GM19438 (cell line): ENCODE measurements around the gene KCND2.
"Not testable (repeated sequence)": the region's sequence is repeated elsewhere in the genome, so short reads cannot be mapped to it uniquely, and the experiment has no call there.

Experiments used
- ATAC-seq: cut with Tn5 transposase; IDR thresholded peaks from one replicate; pipeline ENCODE4 v1.9.1; 2021; ENCODE audit warnings: low read depth; ENCODE audit not compliant: unreplicated experiment

The KCND2 gene

DNA sequence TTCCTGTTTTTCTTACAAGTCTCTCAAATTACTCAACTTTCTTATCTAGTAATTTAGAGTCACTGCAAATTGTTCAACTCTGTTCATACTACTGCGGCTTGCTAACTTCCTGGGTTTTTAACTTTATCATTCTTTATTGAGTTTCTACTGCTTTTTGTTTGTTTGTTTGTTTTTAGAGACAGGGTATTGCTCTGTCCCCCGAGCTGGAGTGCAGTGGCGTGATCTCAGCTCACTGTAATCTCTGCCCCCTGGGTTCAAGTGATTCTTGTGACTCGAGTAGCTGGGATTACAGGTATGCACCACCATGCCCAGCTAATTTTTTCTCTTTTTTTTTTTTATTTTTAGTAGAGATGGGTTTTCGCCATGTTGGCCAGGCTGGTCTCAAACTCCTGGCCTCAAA is 402.1 kb downstream of the KCND2 start:
- no peak for ATAC-seq

DNA sequence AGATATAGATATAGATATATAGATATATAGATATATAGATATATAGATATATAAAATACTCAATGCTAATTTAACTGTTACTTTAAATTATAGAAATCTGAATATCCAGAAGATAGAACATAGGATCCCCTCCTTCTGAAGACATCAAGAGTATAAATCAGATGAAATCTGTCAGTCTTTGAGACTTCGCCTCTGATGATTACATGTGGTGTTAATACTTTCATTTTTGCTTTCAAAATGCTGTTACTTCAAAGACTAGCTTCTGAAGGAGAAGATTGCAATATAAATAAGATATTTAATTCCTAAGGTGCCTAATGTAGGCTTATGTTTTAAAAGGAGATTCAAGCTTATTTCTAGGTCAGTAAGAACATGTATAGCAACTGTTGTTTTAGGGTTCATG is 404.6 kb downstream of the KCND2 start:
- no peak for ATAC-seq

DNA sequence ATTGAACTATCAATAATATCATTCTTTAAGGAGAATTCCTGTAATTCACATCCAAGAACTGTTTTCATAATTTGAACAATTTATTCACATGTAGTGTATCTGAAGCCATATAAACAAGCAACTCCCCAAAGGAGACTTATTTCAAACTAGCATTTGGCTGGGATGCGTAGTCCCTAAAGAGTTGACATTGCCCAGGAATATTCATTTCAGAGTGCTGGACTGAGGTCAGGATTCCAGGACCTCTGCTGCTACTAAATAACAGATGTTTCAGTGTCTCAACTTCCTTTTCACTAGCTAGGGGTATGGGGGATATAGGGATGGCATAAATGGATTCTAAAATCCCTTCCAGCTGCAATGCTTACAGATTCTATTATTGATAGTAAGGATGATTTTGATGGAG is 408.0 kb downstream of the KCND2 start:
- ATAC-seq, result no peak

DNA sequence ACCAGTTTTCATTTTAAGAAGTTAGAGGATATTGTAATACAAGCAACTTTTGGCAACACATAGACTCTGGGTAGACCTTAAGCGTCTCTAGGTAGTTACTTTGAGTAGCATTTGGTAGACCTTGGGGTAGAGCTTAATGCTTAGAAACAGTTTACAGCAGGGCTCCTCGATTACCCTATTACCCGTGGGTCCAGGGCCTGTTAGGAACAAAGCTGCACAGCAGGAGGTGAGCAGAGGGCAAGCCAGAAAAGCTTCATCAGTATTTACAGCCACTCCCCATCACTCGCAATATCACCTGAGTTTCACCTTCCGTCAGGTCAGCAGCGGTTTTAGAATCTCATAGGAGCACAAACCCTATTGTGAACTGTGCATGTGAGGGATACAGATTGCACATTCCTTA is 411.5 kb downstream of the KCND2 start:
- ATAC-seq, result no peak

DNA sequence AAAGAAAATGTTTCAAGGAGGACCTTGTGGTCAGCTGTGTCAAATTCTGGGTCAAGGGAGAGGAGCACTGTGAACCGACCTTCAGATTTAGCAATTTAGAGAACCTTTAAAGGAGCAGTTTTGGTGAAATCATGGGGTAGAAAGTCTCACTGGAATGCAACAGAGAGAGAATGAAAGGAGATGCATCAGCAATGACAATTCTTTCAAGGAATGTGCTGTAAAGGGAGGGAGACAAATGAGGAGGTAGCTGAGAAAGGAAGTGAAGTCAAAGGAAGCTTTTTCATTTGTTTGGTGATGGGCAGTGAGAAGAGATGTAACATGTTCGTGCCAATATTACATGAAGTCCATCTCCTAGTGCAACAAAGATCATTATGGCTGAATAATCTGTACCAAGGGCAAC is 418.9 kb downstream of the KCND2 start:
- no peak for ATAC-seq

- ATAC-seq, result no peak
These were observed 422.9 kb downstream of the KCND2 start for GRCh38 chr7:120695848-120696247.

DNA sequence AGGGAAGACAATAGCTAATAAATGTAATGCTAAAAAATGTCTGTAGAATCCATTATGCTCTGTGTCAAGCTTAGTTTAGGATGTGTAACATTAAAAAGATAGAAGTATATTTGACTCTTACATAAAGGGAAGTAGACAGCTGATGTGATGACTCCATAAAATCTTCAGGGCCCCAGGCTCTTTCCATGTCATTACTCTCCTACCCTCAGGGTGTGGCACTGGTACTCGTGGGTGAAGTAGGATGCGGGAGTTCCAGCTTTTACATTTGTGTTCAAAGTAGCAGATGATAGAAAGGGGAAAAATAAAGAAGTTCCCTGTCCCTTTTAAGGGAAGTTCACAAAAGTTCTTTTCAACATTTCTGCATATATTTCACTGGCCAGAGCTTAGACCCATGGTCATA is 427.8 kb downstream of the KCND2 start:
- no peak for ATAC-seq

DNA sequence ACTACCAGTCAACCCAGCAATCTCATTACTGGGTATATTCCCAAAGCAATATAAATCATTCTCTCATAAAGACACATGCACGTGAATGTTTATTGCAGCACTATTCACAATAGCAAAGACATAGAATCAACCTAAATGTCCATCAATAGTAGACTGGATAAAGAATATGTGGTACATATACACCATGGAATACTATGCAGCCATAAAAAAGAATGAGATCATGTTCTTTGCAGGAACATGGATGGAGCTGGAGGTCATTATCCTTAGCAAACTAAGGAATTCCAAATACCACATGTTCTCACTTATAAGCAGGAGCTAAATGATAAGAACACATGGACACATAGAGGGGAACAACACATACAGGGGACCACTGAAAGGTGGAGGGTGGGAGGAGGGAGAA is 429.4 kb downstream of the KCND2 start:
- not testable (repeated sequence) for ATAC-seq

DNA sequence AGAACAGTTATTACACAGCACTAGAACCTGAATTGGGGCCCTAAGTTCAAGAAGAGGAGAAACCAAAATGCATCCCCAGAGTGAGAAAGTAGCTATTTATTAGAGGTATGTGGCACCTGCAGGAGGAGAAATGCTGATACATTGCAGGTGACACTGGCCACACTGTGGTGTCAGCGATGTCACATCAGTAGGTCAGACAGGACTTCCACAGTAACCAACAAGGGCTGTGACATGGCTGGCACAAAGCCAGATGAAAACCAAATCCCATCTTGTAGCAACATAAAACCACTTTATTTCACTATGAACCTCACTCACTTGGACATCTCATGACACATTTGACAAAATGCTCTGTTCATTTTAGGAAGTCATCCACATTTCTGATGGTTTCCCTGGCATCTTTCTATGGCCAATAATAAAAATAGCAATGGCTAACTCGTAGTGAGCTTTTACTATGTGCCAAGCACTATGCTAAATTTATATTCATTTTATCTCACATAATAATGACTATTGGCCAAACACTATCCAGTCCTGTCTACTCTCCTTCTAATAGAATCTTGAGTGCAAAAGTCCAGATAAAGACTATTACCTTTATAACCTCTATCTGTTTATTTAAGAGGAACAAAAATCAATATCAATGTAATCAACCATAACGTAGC is 430.7 kb downstream of the KCND2 start:
- no peak for ATAC-seq

DNA sequence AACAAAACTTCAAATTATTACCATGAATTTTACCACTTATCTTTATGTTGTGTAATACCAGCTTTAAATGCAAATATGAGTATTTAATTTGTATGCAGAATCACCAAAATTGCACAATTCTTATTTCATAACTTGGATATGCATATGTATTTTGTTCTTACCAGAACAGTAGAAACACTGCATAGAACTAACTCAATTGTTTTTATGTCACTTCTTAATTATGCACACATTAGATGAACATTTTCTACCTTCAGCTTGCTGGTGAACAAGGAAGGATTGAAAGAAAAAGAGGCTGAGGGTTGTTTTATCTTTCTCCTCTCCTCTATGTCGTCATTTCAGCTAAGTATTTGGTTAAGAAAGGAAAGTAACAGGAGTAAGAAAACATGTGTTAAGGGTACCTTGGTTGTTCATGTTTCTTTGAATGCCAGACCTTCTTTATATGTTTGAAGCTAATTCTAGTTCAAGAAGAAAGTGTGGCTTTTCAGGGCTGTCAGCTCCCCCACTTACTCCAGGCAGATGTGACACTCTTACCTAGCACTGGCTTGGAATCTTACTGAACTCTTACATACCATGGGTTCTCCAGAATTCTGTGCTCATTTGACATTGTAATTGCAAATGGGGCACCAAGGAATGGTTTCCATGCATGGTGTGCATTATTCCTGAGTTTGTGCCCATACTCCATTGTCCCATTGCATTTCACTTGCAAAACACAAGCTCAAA is 436.4 kb downstream of the KCND2 start:
- no peak for ATAC-seq

GRCh38 chr7:120709972-120710320 is 437.0 kb downstream of the KCND2 start:
- no peak for ATAC-seq

DNA sequence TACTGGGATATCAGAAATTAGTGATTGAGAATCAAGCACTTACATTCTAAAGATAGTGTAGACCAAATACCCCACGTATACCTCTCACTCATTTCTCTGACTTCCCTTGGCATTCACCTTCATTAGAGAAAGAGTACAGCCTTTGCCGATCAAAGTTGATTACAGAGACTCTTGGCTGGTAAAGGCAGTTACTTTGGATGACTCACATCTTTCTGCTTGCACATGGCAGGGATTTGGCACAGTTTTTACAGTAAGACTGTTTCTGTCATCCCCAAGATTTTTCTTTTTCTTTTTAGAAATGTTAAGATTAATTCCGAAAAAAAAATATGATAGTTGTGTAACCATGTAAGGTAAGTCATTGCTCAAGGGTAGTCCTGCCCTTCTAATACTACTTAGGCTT is 442.0 kb downstream of the KCND2 start:
- no peak for ATAC-seq

DNA sequence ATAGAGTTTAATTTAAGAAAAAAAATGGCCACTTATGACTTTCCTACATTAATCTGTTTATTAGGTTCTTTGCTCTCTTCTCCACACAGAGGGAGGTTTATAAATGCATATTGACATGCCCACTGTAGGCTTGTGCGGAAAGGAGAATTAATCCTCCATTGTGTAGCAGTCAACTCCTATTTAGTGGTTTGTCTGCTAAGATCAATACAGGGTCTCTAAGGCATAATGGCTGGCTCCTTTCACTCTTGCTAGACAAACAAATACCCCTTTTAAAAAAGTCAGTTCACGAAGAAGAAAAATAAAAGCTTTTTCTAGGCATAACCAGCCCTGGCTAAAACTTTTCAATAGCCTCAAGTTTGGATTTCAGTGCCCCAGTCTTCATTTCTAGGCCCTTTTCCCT is 443.3 kb downstream of the KCND2 start:
- no peak for ATAC-seq

GRCh38 chr7:120717166-120717565 is 444.2 kb downstream of the KCND2 start:
- no peak for ATAC-seq

DNA sequence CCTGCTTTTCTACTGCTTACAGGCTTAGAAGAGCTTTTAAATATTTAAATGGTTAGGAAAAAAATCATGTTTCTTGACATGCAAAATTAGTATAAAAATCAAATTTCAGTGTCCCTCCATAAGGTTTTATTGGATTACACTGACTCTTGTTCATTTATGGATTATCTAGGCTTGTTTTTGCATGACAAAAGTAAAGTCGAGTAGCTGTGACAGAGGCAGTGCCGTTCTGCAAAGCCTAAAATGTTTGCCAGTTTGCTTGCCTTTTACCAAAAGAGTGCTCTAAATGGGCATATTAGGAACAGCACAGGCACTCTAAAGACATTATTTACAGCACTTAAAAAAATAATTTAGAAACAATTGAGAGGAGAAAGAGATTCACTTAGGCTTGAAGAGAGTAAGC is 445.4 kb downstream of the KCND2 start:
- ATAC-seq, result no peak

- no peak for ATAC-seq
These were observed 447.3 kb downstream of the KCND2 start for GRCh38 chr7:120720317-120720716.

DNA sequence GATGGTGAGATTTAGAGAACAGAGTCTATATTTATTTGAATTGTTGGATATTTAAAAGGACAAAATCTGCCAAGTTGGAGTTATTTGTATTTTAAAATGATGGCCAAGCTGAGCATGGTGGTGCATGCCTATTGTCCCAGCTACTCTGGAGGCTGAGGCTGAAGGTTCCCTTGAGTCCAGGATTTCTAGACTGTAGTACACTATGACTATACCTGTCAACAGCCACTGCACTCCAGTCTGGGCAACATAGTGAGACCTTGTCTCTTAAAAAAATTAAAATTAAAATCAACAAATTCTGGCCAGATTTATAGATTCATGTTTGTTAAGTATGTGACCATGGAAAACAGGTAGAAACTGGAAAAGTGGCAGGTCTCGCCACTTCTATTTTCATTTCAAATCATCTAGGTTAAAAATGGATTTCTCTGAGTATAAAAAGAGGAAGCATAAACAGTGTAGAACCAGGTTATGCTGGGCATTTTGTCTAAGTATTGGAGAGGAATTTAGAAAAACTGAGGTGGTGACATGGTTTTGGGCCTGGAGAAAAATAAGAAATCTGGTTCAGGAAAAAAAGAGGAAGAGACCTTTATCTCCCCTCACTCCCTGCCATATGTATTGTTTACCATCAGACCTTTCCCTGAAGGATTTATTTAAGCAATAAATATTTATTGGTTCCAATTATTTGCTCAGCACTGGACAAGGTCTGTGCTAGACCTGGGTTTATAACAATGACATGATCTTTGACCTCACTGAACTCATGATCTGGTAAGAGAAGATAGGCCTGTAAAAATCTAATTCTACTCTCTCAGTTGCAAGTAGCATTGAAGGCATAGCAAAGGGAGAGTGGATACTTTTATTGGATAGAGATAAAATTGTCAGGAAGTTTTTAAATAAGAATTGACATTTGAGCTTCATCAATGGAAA is 450.8 kb downstream of the KCND2 start:
- no peak for ATAC-seq

GRCh38 chr7:120724448-120724847 is 451.5 kb downstream of the KCND2 start:
- no peak for ATAC-seq

GRCh38 chr7:120724955-120725354 is 452.0 kb downstream of the KCND2 start:
- ATAC-seq, result no peak

DNA sequence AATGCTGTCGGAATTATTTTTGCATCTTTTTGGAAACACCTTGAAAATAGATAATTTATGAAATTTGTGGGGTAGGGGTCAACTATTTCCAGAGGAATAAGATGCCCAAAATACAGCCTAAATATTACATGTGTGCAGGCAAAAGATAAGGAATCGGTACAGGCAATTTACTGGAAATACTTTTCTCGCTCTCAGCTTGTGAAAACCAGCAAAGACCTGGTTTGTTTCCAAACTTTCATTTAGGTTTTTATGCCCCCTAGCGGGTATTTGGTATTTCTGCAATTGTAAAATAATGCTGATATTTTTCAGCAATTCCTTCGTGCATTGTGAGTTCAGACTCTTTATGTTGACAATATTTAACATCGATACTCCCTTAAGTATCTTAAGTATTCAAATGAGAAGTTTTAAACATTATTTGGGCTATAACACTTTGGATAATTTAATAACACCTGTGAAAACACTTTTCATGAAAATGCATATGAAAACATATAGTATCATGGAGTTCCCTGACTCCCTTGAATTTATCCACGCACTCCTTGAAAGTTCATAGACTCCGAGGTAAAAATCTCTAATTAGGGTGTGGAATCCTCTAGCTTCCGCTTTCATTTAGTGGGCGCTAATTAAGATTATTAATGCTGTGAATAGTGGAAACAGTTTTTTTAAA is 452.5 kb downstream of the KCND2 start:
- ATAC-seq, result no peak

DNA sequence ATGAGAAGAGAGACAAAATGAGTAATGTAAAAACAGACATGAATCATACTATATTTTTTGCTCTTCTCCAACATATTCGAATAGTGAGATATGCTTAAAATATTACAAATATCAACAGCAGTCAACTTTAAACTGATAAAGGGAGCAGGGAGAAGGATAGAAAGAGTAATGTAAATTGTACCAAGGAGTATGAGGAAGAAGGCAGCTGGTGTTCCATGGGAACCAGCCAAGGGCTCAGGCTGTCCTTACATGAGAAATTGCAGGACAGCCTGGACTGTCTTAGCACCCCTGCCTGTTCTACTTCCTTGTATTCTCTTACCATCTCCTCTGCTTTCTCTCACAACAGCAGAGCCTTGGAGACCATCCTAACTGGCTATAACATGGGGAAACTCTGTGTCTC is 456.3 kb downstream of the KCND2 start:
- ATAC-seq, result no peak
